ENCODE data around the gene PRAMEF15.
"Not testable (repeated sequence)": the region's sequence is repeated elsewhere in the genome, so short reads cannot be mapped to it uniquely, and the experiment has no call there.

GRCh38 chr1:13289030-13289429 lies 26.4 kb upstream of the PRAMEF15 start:
- not testable (repeated sequence) for TF ChIP-seq MAFK (IDR thresholded peaks at IDR 0.05; ENCODE audit: low read depth, low read length); CTCF (conservative IDR thresholded peaks at IDR 0.05; ENCODE audit: low read depth, low read length); POLR2A (IDR thresholded peaks at IDR 0.05; ENCODE audit: low read depth, low read length); RCOR1 (IDR thresholded peaks at IDR 0.05; ENCODE audit: insufficient replicate concordance, low read length); RAD21 (IDR thresholded peaks at IDR 0.05; ENCODE audit: low read length)

Data from IMR-90 (cell line).